RPMI7951 (cell line): Measurements from ENCODE around the gene ZNF486. TPM values are rescaled to one million over a fixed set of nuclear protein-coding genes. Genes with fewer than 3 reads are reported as not detected.
A peak's percentile ranks its signal among the peaks of the same experiment; 100 is the strongest.
"Not testable (repeated sequence)": the region's sequence is repeated elsewhere in the genome, so short reads cannot be mapped to it uniquely, and the experiment has no call there.

Source experiments
- DNase-seq: peaks from one replicate; pipeline ENCODE4 v3.0.0-alpha.2; 2012; ENCODE audit warnings: low read depth
- total RNA-seq: library from RNA; depleted of rRNA; stranded (reverse); fragments of >200 nt; shearing (Covaris generic); gene quantifications from 2 replicates; pipeline ENCODE4 v1.2.3, GENCODE V29; 2014; rRNA removed

ZNF486 gene
- total RNA-seq, 1 experiment from 2014 or later, result 7.8 TPM

GRCh38 chr19:20233105-20233504 is 66.1 kb downstream of the ZNF486 start:
- no peak for DNase-seq

- no peak for DNase-seq
Measured at GRCh38 chr19:20235156-20235555, 68.1 kb downstream of the ZNF486 start.

GRCh38 chr19:20237773-20238623 is 71.0 kb downstream of the ZNF486 start:
- peak; percentile 92 for DNase-seq

- no peak for DNase-seq
Measured at GRCh38 chr19:20243629-20244028, 76.6 kb downstream of the ZNF486 start.

GRCh38 chr19:20244356-20244755 is 77.3 kb downstream of the ZNF486 start:
- DNase-seq, result no peak

- DNase-seq, result no peak
Measured at GRCh38 chr19:20245309-20245708, 78.3 kb downstream of the ZNF486 start.

- DNase-seq, result no peak
Measured at GRCh38 chr19:20247016-20247683, 80.1 kb downstream of the ZNF486 start.

GRCh38 chr19:20248258-20248657 is 81.2 kb downstream of the ZNF486 start:
- not testable (repeated sequence) for DNase-seq

Other genes with a start within 250 kb of the ZNF486 start
- gene ZNF682, start 127.7 kb upstream of the ZNF486 start, total RNA-seq, result 2.4 TPM in 2 replicates
- gene ZNF90, start 89.2 kb upstream of the ZNF486 start, total RNA-seq, result 4.2 and 4.8 TPM in 2 replicates